Stimulated activated CD4-positive, alpha-beta T cell treated with anti-CD3 and anti-CD28 coated beads, Interleukin-4, amount 100 ng/mL, for 1 hour (primary cell): ENCODE results near the gene ANKRD23.

Source experiments
- DNase-seq: peaks from one replicate; pipeline ENCODE4 v3.0.0-alpha.2; 2020

ANKRD23 gene

DNA sequence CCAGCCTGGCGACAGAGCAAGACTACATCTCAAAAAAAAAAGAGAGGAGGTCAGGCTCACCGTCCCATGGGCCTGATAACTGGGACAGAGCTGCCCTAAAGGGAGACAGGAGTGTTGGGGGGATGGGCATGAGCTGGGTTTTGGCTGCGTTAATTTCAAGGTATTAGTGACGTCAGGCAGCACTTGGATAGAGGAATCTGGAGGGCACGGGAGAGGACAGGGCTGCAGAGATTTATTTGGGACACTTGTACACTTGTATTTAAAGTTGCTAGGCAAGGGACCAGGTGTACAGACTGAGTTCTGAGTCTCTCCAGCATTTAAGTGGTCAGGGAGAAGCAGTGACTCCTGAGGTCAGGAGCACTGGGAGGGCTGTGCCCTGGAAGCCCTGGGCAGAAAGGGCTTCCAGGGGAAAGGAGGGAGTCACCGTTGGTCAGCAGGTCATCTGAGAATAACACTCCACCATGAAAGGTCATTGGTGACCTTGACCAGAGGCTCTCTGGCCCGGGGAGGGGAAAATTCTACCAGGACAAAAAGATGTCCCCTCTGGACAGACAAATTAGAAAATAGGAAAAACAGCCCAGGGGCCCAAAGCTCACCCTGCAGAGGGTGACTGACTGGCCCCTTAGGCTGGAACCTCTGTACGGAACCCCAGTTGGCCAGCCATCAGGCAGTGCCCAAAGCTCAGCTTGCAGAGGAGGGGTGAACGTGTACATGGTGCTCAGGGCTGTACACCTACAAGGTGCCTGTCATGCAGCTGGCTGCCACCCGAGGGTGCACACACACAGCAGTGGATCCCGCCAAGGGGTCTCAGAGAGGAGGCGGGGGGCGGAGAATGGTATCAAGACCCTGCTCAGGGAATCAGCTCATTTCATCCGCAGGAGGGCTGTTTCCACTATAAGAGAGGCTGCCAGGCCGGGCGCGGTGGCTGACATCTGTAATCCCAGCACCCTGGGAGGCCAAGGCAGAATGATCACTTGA is 50.8 kb downstream of the ANKRD23 start:
- DNase-seq, result no peak

GRCh38 chr2:96789245-96789617 is 54.6 kb downstream of the ANKRD23 start:
- DNase-seq, result no peak

DNA sequence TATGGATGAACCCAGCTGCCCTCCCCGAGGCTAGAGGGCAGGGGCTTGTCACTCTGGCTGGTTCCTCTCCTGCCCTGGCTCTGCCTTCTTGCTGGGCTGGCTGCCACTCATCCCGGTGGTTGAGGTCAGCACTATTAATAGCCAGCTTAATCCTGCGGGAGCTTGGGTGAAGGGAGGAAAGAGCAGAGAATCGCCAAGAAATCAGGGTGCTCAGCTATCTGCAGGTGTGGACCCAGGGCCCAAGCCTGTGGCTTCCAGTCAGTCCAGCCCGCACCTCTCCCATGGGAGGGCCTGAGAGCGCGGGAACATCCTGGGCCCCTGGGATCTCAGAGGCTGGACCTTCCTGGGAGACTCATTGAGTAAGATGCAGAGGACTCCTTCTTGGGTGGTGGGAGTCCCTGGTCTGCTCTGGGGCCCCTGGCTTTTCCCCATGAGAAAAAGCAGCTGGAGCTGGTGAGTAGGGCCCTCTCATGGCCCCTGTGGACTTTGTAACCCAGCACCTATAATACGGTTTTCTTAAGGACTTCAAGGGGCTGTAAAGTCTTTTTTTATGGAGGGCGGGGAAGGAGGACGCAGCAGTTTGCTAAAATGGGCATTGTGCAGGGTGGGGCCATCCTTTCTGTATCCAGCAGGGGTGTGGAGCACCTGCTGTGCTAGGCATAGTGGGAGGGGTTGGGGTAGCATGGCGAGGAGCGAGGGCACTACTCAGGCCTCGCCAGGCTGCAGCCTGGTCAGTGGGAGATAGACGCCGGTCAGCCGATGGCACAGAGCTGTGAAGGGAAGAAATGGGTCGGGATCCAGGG is 55.2 kb downstream of the ANKRD23 start:
- no peak for DNase-seq
